SH-SY5Y (cell line): ENCODE data around the gene S100A3.

Source experiments
- GATA2 ChIP-seq: IDR thresholded peaks from 2 replicates; pipeline ENCODE4 v1.6.1; 2011; ENCODE audit warnings: mild to moderate bottlenecking, low read depth, low read length
- GATA3 ChIP-seq: IDR thresholded peaks from 2 replicates; pipeline ENCODE4 v1.6.1; 2011; ENCODE audit warnings: low read depth, mild to moderate bottlenecking, low read length, moderate library complexity

- TF ChIP-seq GATA2: no peak
- no peak for TF ChIP-seq GATA3
Observed at GRCh38 chr1:153532181-153532580, 16.9 kb downstream of the S100A3 start.
